C4-2B (cell line): ENCODE measurements around the gene LGR6.

Source experiments
- ZFX ChIP-seq: fragments of 450-650 bp; IDR thresholded peaks from 2 replicates; pipeline ENCODE4 v1.6.1; 2017
- TF ChIP-seq, protein P1 (sequence below): fragments of 450-650 bp; conservative IDR thresholded peaks from 2 replicates; pipeline ENCODE4 v1.5.1; 2017; ENCODE audit warnings: mild to moderate bottlenecking

DNA sequence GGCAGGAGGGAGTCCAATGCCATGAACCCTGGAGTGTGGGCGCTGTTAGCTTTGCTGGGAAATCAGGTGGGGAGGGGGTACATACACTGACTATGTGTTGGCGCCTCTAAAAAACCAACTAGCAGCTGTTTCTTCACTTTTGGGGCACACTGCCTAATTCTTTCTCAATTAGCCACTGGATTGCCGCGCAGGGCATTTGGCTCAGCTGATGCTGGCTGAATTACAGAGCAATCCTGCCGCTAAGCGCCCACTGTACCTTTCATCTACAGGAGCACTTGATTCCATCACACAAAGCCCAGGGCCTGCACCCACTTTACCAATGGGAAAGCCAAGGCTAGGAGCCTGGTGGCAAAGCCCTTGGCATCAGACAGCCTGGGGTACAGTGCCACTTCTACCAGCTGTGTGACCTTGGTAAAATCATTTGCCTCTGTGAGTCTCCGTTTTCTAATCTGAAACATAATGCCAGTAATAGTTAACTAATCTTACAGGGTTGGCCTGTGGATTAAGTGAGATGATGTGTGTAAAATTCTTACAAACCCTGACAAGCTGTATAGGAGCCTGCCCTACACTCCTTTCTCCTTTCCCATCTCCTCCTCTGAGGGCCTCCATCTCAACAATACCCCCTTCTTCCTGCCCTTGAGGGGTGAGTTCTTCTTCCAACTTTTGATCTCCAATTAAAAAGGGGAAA, 89.1 kb downstream of the LGR6 start:
- TF ChIP-seq, protein P1, sequence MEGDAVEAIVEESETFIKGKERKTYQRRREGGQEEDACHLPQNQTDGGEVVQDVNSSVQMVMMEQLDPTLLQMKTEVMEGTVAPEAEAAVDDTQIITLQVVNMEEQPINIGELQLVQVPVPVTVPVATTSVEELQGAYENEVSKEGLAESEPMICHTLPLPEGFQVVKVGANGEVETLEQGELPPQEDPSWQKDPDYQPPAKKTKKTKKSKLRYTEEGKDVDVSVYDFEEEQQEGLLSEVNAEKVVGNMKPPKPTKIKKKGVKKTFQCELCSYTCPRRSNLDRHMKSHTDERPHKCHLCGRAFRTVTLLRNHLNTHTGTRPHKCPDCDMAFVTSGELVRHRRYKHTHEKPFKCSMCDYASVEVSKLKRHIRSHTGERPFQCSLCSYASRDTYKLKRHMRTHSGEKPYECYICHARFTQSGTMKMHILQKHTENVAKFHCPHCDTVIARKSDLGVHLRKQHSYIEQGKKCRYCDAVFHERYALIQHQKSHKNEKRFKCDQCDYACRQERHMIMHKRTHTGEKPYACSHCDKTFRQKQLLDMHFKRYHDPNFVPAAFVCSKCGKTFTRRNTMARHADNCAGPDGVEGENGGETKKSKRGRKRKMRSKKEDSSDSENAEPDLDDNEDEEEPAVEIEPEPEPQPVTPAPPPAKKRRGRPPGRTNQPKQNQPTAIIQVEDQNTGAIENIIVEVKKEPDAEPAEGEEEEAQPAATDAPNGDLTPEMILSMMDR, result no peak
- TF ChIP-seq ZFX, result no peak
